GDM1 (cell line): ENCODE measurements around the gene MAP2.
"Not testable (repeated sequence)": the region's sequence is repeated elsewhere in the genome, so short reads cannot be mapped to it uniquely, and the experiment has no call there.

Experiments
- DNase-seq: peaks from one replicate; lab custom pipeline; 2025; lab: John Stamatoyannopoulos, UW

Gene MAP2

GRCh38 chr2:209476367-209477208 lies 52.7 kb downstream of the MAP2 start:
- DNase-seq = no peak

DNA sequence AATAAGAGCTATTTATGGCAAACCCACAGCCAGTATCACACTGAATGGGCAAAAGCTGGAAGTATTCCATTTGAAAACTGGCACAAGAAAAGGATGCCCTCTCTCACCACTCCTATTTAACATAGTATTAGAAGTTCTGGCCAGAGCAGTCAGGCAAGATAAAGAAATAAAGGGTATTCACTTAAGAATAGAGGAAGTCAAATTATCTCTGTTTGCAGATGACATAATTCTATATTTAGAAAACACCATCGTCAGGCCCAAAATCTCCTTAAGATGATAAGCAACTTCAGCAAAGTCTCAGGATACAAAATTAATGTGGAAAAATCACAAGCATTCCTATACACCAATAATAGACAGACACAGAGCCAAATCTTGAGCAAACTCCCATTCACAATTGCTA lies 68.4 kb downstream of the MAP2 start:
- DNase-seq = not testable (repeated sequence)

GRCh38 chr2:209495068-209495620 lies 71.3 kb downstream of the MAP2 start:
- DNase-seq = not testable (repeated sequence)

- DNase-seq = no peak
Observed at GRCh38 chr2:209495855-209496585, 72.2 kb downstream of the MAP2 start.

DNA sequence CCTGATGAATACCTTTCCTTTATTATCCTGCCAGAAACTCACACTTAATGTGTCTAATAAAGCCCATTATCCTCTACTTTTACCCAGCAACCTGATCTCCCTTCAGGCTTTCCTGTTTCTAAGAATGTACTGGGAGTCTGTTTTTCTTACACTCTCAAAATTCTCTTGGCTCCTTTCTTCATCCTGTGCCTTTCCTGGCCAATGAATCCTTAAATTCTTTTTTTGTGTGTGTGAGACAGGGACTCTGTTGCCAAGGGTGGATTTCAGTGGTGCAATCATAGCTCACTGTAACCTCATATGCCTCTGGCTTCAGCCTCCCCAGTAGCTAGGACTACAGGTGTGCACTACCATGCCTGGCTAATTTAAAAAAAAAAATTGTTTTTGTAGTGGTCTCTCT lies 72.7 kb downstream of the MAP2 start:
- no peak for DNase-seq

DNA sequence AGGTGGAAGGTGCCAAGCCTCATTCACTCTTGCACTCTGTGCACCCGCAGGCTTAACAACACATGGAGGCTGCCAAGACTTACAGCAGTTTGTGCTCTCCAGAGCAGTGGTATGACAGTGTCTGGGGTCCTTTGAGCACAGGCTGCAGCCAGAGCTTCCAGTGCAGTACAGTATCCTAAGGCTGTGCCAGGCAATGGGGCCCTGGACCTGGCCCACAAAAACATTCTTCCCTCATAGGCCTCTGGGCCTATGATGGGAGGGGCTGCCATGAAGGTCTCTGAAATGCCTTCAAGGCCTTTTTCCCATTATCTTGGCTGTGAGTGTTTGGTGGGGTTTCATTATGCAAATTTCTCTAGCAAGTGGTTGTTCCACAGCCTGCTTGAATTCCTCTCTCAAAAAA lies 74.8 kb downstream of the MAP2 start:
- DNase-seq = no peak

GRCh38 chr2:209499069-209499468 lies 75.2 kb downstream of the MAP2 start:
- no peak for DNase-seq

GRCh38 chr2:209501579-209501978 lies 77.7 kb downstream of the MAP2 start:
- DNase-seq = no peak

DNA sequence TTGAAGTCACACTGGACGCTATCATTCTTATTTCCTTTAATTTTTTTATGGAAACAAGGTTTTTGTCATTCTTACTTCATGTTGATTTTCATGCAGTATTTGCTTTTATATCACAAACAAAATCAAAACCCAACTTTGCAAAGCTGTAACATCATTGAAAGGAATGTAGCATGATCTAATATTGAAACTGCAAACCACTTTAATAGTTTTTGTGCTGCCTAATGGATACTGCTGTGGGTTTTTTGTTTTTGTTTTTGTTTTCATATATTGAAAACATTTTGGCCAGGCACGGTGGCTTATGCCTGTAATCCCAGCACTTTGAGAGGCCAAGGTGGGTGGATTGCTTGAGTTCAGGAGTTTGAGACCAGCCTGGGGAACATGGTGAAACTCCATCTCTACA lies 81.6 kb downstream of the MAP2 start:
- DNase-seq = no peak

GRCh38 chr2:209508255-209508654 lies 84.4 kb downstream of the MAP2 start:
- DNase-seq = no peak

DNA sequence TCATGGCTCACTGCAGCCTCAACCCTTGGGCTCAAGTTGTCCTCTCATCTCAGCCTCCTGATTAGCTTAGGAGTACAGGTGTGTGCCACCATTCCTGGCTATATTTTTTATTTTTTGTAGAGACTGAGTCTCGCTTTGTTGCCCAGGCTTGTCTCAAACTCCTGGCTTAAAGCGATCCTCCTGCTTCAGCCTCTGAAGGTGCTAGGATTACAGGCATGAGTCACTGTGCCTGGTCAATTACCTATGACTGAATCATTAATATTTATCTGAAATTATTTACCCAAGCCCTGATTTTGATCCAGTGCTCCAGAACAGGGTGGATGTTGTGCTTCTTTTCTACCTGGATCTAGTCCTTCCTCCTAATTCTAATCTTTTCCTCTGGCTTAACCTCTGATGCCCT lies 87.8 kb downstream of the MAP2 start:
- DNase-seq = no peak

DNA sequence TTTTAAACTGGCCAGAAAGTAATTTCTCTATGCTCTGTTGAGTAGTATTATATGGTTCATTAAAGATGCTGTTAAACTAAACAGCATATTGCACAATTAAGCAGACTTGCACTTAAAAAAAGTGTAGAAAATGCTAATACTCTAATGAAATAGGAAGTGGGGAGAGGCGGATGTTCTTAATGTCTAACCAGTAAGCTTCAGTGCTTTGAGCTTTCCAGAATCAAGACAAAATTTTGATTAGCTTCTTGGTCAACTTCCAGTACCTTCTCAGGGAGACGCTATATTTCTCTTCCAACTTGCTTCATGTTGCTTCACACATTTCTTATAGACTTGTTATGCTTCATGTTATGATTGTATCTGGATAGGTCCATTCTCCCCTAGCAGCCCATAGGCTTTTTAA lies 89.1 kb downstream of the MAP2 start:
- no peak for DNase-seq

- DNase-seq = no peak
Observed at GRCh38 chr2:209517436-209517835, 93.6 kb downstream of the MAP2 start.

GRCh38 chr2:209519271-209519670 lies 95.4 kb downstream of the MAP2 start:
- DNase-seq = no peak

GRCh38 chr2:209519906-209520305 lies 96.1 kb downstream of the MAP2 start:
- no peak for DNase-seq

- DNase-seq = no peak
Observed at GRCh38 chr2:209523041-209523740, 99.3 kb downstream of the MAP2 start.

GRCh38 chr2:209523867-209524266 lies 100.0 kb downstream of the MAP2 start:
- DNase-seq = no peak

GRCh38 chr2:209525331-209525730 lies 101.5 kb downstream of the MAP2 start:
- no peak for DNase-seq

DNA sequence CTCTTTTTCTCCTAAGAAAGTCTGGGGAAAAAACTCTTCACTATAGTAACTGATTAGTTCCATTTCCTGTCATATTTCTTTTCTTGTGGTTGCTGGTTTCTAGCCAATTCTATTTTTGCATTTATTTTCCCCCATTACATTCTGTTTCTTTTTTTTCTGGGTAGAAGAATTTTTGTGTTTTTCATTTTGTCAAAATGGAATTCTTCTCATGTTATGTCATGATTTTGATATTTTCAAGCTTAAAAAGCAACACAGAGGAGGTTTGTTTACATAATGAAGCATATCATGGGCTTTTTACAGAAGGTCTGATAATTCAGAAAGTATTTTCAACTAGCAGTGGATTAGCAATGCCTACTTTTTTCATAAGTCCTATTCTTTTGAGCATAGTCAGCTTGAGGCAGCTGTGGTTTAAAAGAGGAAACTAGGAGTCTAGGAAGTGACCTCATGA lies 102.0 kb downstream of the MAP2 start:
- DNase-seq = no peak

GRCh38 chr2:209526561-209526960 lies 102.7 kb downstream of the MAP2 start:
- no peak for DNase-seq

GRCh38 chr2:209529579-209529978 lies 105.7 kb downstream of the MAP2 start:
- DNase-seq = no peak

DNA sequence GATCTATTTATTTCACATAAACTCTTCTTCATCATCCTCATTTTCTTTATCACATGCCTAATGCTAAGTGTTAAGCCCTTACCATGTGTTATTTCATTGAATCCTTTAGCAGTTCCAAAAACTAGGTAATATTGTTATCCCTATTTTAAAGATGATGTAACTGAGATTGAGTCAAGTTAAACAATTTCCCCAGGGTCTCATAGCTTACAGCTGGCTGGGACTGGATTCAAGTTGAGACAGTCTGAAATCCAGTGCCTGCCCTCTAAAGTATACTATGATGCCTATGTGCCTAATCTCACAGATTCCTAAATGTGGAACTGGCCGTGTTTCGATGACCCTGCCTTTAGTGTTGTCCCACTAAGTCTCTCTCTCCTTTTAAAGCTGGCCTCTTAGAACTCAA lies 108.5 kb downstream of the MAP2 start:
- no peak for DNase-seq
